ENCODE measurements around the gene GCNT3. TPM values are rescaled to one million over a fixed set of nuclear protein-coding genes. Genes with fewer than 3 reads are reported as not detected.

GCNT3 gene
- total and polyA plus RNA-seq, 2 donors (not counting 3 experiments of a cell fraction or from before 2014, with no cell fraction given) = not detected

DNA sequence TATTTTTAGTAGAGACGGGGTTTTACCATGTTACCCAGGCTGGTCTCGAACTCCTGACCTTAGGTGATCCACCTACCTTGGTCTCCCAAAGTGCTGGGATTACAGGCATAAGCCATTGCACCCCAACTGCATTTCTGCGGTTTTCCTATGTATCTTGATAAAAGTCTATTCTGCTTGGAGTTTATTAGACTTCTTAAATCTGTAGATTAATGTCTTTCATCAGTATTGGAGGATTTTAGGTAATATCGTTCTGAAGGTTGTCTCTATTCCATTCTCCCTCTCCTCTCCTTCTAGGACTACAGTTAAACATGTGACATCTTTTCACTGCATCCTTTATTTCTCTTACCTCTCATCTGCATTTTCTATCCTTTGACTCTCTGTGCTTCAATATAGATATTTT lies 46.3 kb upstream of the GCNT3 start:
- Histone ChIP-seq H3K9me1 (replicated peaks; ENCODE audit: control insufficient read depth, extremely low read depth, insufficient read depth, low read length) (no peaks in the 10 kb centered on the region), H3K4me3 (replicated peaks in 1 of 3; ENCODE audit: insufficient read depth in 1 of 3, low read depth in 1 of 3, low read length in 3 of 3) (no peak overlapping the region), H3K9ac (replicated peaks; ENCODE audit: extremely low read depth, insufficient read depth, low read length) (no peak overlapping the region), H3K79me2 (ENCODE audit: control insufficient read depth, insufficient read depth, low read length) (no peaks in the 10 kb centered on the region), H3K27ac (ENCODE audit: insufficient read depth, low read depth, low read length) (no peak overlapping the region), H3K4me1 (ENCODE audit: control insufficient read depth, extremely low read depth, insufficient read depth, low read length) (no peaks in the 10 kb centered on the region), H3K4me2 (ENCODE audit: insufficient read depth, low read length) (no peak overlapping the region), H3K27me3 (ENCODE audit: control insufficient read depth in 2 of 2, insufficient read depth in 2 of 2, low read length in 2 of 2) (peaks cover 2 to 5% of the 10 kb centered on the region in 2 experiments), H3K36me3 (ENCODE audit: control insufficient read depth in 2 of 2, extremely low read depth in 1 of 2, insufficient read depth in 2 of 2, low read length in 2 of 2) (no peaks in the 10 kb centered on the region), H2AFZ (ENCODE audit: low read depth, low read length) (no peak overlapping the region), H3K9me3 (replicated peaks; ENCODE audit: control insufficient read depth, insufficient read depth, low read length) (no peaks in the 10 kb centered on the region), H4K20me1 (replicated peaks; ENCODE audit: control insufficient read depth, extremely low read depth, insufficient read depth, low read length) (no peaks in the 10 kb centered on the region)
- no peak for DNase-seq (ENCODE audit: low read depth, low spot score)
- BruUV-seq (replicated peaks) = no TSS peak
- TF ChIP-seq EZH2 (IDR thresholded peaks at IDR 0.05; ENCODE audit: borderline replicate concordance, low read depth, low read length, severe bottlenecking) = no peak
- no peak for TF ChIP-seq MAX (IDR thresholded peaks at IDR 0.05; ENCODE audit: insufficient read depth, insufficient read length)
- TF ChIP-seq POLR2AphosphoS5 (IDR thresholded peaks at IDR 0.05; ENCODE audit: insufficient read depth, low read depth, low read length) = no peak
- TF ChIP-seq FOS (IDR thresholded peaks at IDR 0.05; ENCODE audit: borderline replicate concordance, insufficient read depth, low read length) = no peak
- no peak for TF ChIP-seq JUN (IDR thresholded peaks at IDR 0.05; ENCODE audit: borderline replicate concordance, insufficient read depth, insufficient read length, low read depth)
- TF ChIP-seq GATA2 (IDR thresholded peaks at IDR 0.05; ENCODE audit: insufficient read depth, insufficient read length, low read depth, low read length) = no peak
- no peak for TF ChIP-seq POLR2A (IDR thresholded peaks at IDR 0.05; ENCODE audit: low read depth, low read length)
- TF ChIP-seq, protein P1, sequence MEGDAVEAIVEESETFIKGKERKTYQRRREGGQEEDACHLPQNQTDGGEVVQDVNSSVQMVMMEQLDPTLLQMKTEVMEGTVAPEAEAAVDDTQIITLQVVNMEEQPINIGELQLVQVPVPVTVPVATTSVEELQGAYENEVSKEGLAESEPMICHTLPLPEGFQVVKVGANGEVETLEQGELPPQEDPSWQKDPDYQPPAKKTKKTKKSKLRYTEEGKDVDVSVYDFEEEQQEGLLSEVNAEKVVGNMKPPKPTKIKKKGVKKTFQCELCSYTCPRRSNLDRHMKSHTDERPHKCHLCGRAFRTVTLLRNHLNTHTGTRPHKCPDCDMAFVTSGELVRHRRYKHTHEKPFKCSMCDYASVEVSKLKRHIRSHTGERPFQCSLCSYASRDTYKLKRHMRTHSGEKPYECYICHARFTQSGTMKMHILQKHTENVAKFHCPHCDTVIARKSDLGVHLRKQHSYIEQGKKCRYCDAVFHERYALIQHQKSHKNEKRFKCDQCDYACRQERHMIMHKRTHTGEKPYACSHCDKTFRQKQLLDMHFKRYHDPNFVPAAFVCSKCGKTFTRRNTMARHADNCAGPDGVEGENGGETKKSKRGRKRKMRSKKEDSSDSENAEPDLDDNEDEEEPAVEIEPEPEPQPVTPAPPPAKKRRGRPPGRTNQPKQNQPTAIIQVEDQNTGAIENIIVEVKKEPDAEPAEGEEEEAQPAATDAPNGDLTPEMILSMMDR (IDR thresholded peaks at IDR 0.05; ENCODE audit: extremely low read depth in 1 of 2, insufficient read depth in 1 of 2, low read depth in 1 of 2, low read length in 2 of 2) = no peak
- no peak for TF ChIP-seq MYC (IDR thresholded peaks at IDR 0.05; ENCODE audit: low read depth, low read length)
- no peak for FAIRE-seq
- POLR2A ChIA-PET = no interaction called here
- intact Hi-C loops (cut with micrococcal nuclease) = no loop called here
- CTCF ChIA-PET = interaction anchor here (1.1 kb wide), 1 partner anchor 33 kb away, joined by 4 read pairs; no protein-coding TSS in a partner anchor
- dilution Hi-C loops (cut with MboI; ENCODE audit: extremely low pct_ligation_motif_present, low sequenced_read_pairs) = no loop called here

Measured in endothelial cell of umbilical vein (primary cell).